Rectal smooth muscle tissue (tissue), 1 donor: ENCODE results near the gene HTR5A.
"Not testable (repeated sequence)": the region's sequence is repeated elsewhere in the genome, so short reads cannot be mapped to it uniquely, and the experiment has no call there.

Experiments used
- H3K27ac ChIP-seq: one replicate; pipeline ENCODE4 v1.7.0; 2013; ENCODE audit warnings: low read depth, low read length, inconsistent platforms
- H3K27me3 ChIP-seq: one replicate; pipeline ENCODE4 v1.7.0; 2013; ENCODE audit warnings: low read length; ENCODE audit not compliant: control insufficient read depth, insufficient read depth
- H3K36me3 ChIP-seq: one replicate; pipeline ENCODE4 v1.7.0; 2013; ENCODE audit warnings: low read length; ENCODE audit not compliant: control insufficient read depth, insufficient read depth
- H3K4me1 ChIP-seq: one replicate; pipeline ENCODE4 v1.7.0; 2013; ENCODE audit warnings: low read length; ENCODE audit not compliant: control insufficient read depth, insufficient read depth
- H3K4me3 ChIP-seq: one replicate; pipeline ENCODE4 v1.7.0; 2013; ENCODE audit warnings: low read length
- H3K9ac ChIP-seq: one replicate; pipeline ENCODE4 v1.7.0; 2013; ENCODE audit warnings: low read length

Gene HTR5A

GRCh38 chr7:155069992-155070751 is at the start of gene HTR5A:
Gene HTR5A, plus strand, starts transcription at chr7:155070324. Its CDS starts 576 bp downstream, at chr7:155070900.
- no peaks in the 10 kb centered on the region for H3K36me3 ChIP-seq
- H3K4me1 ChIP-seq, result no peaks in the 10 kb centered on the region
- H3K27me3 ChIP-seq, result no peaks in the 10 kb centered on the region
- no peak within 1 kb of the TSS for H3K9ac ChIP-seq
- no peak within 1 kb of the TSS for H3K27ac ChIP-seq
- H3K4me3 ChIP-seq, result no peak within 1 kb of the TSS

- H3K27me3 ChIP-seq, result no peaks in the 10 kb centered on the region
- no peak overlapping the region for H3K27ac ChIP-seq
- H3K4me3 ChIP-seq, result no peak overlapping the region
- no peak overlapping the region for H3K9ac ChIP-seq
- no peaks in the 10 kb centered on the region for H3K4me1 ChIP-seq
- H3K36me3 ChIP-seq, result no peaks in the 10 kb centered on the region
Measured at GRCh38 chr7:155020996-155021395, 49.1 kb upstream of the HTR5A start.

GRCh38 chr7:155021699-155022145 is 48.4 kb upstream of the HTR5A start:
- Histone ChIP-seq H3K27me3 (no peaks in the 10 kb centered on the region), H3K27ac (no peak overlapping the region), H3K4me1 (no peaks in the 10 kb centered on the region)

GRCh38 chr7:155027879-155028278 is 42.2 kb upstream of the HTR5A start:
- Histone ChIP-seq H3K36me3 (no peaks in the 10 kb centered on the region), H3K4me1 (no peaks in the 10 kb centered on the region), H3K27me3 (no peaks in the 10 kb centered on the region), H3K4me3 (no peak overlapping the region), H3K27ac (no peak overlapping the region), H3K9ac (no peak overlapping the region)

More at GRCh38 chr7:155021699-155022145, 48.4 kb upstream of the HTR5A start:
- Histone ChIP-seq H3K4me3 (no peak overlapping the region), H3K9ac (no peak overlapping the region), H3K36me3 (no peaks in the 10 kb centered on the region)

GRCh38 chr7:155032978-155033377 is 37.1 kb upstream of the HTR5A start:
- Histone ChIP-seq H3K9ac (no peak overlapping the region), H3K27me3 (no peaks in the 10 kb centered on the region), H3K4me1 (no peaks in the 10 kb centered on the region), H3K36me3 (no peaks in the 10 kb centered on the region), H3K27ac (no peak overlapping the region), H3K4me3 (no peak overlapping the region)

GRCh38 chr7:155034495-155034894 is 35.6 kb upstream of the HTR5A start:
- not testable (repeated sequence) for H3K36me3 ChIP-seq, H3K27ac ChIP-seq, H3K4me1 ChIP-seq, H3K4me3 ChIP-seq, H3K9ac ChIP-seq, H3K27me3 ChIP-seq

GRCh38 chr7:155038335-155038734 is 31.8 kb upstream of the HTR5A start:
- Histone ChIP-seq H3K36me3 (no peaks in the 10 kb centered on the region), H3K4me1 (no peaks in the 10 kb centered on the region), H3K4me3 (no peak overlapping the region), H3K9ac (no peak overlapping the region), H3K27ac (no peak overlapping the region), H3K27me3 (no peaks in the 10 kb centered on the region)

- Histone ChIP-seq H3K9ac (no peak overlapping the region), H3K4me1 (no peaks in the 10 kb centered on the region), H3K36me3 (no peaks in the 10 kb centered on the region), H3K27me3 (no peaks in the 10 kb centered on the region), H3K4me3 (no peak overlapping the region), H3K27ac (no peak overlapping the region)
Measured at GRCh38 chr7:155043756-155044155, 26.4 kb upstream of the HTR5A start.

GRCh38 chr7:155048006-155048405 is 22.1 kb upstream of the HTR5A start:
- Histone ChIP-seq H3K27ac (no peak overlapping the region), H3K9ac (no peak overlapping the region)

GRCh38 chr7:155051355-155051754 is 18.8 kb upstream of the HTR5A start:
- H3K27me3 ChIP-seq, result no peaks in the 10 kb centered on the region
- H3K4me3 ChIP-seq, result no peak overlapping the region
- no peak overlapping the region for H3K9ac ChIP-seq
- no peak overlapping the region for H3K27ac ChIP-seq
- H3K36me3 ChIP-seq, result no peaks in the 10 kb centered on the region
- H3K4me1 ChIP-seq, result no peaks in the 10 kb centered on the region

More at GRCh38 chr7:155048006-155048405, 22.1 kb upstream of the HTR5A start:
- no peaks in the 10 kb centered on the region for H3K36me3 ChIP-seq
- no peaks in the 10 kb centered on the region for H3K4me1 ChIP-seq
- H3K27me3 ChIP-seq, result no peaks in the 10 kb centered on the region
- no peak overlapping the region for H3K4me3 ChIP-seq

- Histone ChIP-seq H3K27ac (no peak overlapping the region), H3K27me3 (no peaks in the 10 kb centered on the region), H3K4me1 (no peaks in the 10 kb centered on the region), H3K36me3 (no peaks in the 10 kb centered on the region), H3K4me3 (no peak overlapping the region), H3K9ac (no peak overlapping the region)
Measured at GRCh38 chr7:155053002-155053401, 17.1 kb upstream of the HTR5A start.

GRCh38 chr7:155054761-155055160 is 15.4 kb upstream of the HTR5A start:
- H3K4me3 ChIP-seq, result no peak overlapping the region
- H3K27me3 ChIP-seq, result no peaks in the 10 kb centered on the region
- H3K9ac ChIP-seq, result no peak overlapping the region
- H3K27ac ChIP-seq, result no peak overlapping the region
- no peaks in the 10 kb centered on the region for H3K4me1 ChIP-seq
- no peaks in the 10 kb centered on the region for H3K36me3 ChIP-seq

GRCh38 chr7:155057076-155057475 is 13.0 kb upstream of the HTR5A start:
- H3K27ac ChIP-seq, result no peak overlapping the region
- H3K4me3 ChIP-seq, result no peak overlapping the region
- no peak overlapping the region for H3K9ac ChIP-seq
- H3K36me3 ChIP-seq, result no peaks in the 10 kb centered on the region
- H3K4me1 ChIP-seq, result no peaks in the 10 kb centered on the region
- H3K27me3 ChIP-seq, result no peaks in the 10 kb centered on the region
